Neural progenitor cell (in vitro differentiated cells): ENCODE measurements around the gene SERF1A.
"Not testable (repeated sequence)": the region's sequence is repeated elsewhere in the genome, so short reads cannot be mapped to it uniquely, and the experiment has no call there.

Source experiments
- CTCF ChIP-seq: fragments of 200-600 bp; sonication (generic); IDR thresholded peaks from 2 replicates; pipeline ENCODE4 v1.5.1; 2017; ENCODE audit warnings: antibody characterized with exemption, mild to moderate bottlenecking
- EZH2 ChIP-seq: fragments of 200-600 bp; sonication (generic); IDR thresholded peaks from 2 replicates; pipeline ENCODE4 v1.6.1; 2017; ENCODE audit warnings: antibody characterized with exemption, mild to moderate bottlenecking, moderate library complexity
- EZH2phosphoT487 ChIP-seq: fragments of 200-600 bp; sonication (generic); IDR thresholded peaks from 2 replicates; pipeline ENCODE4 v1.6.1; 2017; ENCODE audit warnings: antibody characterized with exemption

- not testable (repeated sequence) for TF ChIP-seq EZH2phosphoT487, CTCF, EZH2
Measured at GRCh38 chr5:70953068-70953467, 52.6 kb downstream of the SERF1A start.
